Liver (tissue), 3 donors: ENCODE data around the gene FCRL6.

ENCODE experiments used
- EGR1 ChIP-seq, 2 donors: IDR thresholded peaks; 2 replicates each; pipeline ENCODE4 v1.6.1; 2016 to 2018; ENCODE audit warnings: antibody characterized with exemption in 2 of 2, low read depth in 2 of 2
- GABPA ChIP-seq, 2 donors: IDR thresholded peaks in 1 of 2; conservative IDR thresholded peaks in 1 of 2; 2 replicates each; pipeline ENCODE4 v1.6.1; 2016; ENCODE audit warnings: antibody characterized with exemption in 2 of 2, mild to moderate bottlenecking in 1 of 2, moderate library complexity in 1 of 2
- NR2F2 ChIP-seq: IDR thresholded peaks from 2 replicates; pipeline ENCODE4 v1.6.1; 2016; ENCODE audit warnings: antibody characterized with exemption
- RAD21 ChIP-seq, 2 donors: IDR thresholded peaks; 2 replicates each; pipeline ENCODE4 v1.6.1; 2016; ENCODE audit warnings: antibody characterized with exemption in 2 of 2, mild to moderate bottlenecking in 2 of 2
- SP1 ChIP-seq: IDR thresholded peaks from 2 replicates; pipeline ENCODE4 v1.6.1; 2018; ENCODE audit warnings: antibody characterized with exemption, mild to moderate bottlenecking
- YY1 ChIP-seq: IDR thresholded peaks from 2 replicates; pipeline ENCODE4 v1.6.1; 2016; ENCODE audit warnings: antibody characterized with exemption, mild to moderate bottlenecking
- TF ChIP-seq, protein P1 (sequence below): fragments of 150-350 bp; IDR thresholded peaks from 2 replicates; pipeline ENCODE4 v1.5.1; 2017; ENCODE audit warnings: improper control_type of control experiment, low read depth, low read length; ENCODE audit not compliant: missing input control
- TF ChIP-seq, protein P2 (sequence below): IDR thresholded peaks from 2 replicates; pipeline ENCODE4 v1.6.1; 2016; ENCODE audit warnings: antibody characterized with exemption
- donor health status: healthy.
- donor health status: healthy.

DNA sequence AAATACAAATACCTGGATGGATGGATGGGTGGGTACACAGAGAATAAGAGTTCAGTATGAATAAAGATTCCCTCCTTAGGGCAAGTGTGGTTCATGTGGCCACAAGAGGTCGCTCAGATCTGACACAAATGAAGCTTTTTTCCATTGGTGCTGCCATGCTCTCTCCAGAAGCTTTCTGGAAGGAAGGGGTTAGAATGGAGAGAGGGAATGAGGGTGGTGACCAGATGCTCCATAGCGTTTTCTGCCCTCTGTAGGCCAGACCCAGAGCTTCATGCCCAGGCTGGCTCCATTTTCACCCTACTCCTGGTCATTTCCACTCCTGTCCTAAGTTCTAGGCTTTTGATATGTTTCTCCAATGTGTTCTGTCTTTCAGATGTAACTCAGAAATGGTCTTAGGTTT, 3.3 kb upstream of the FCRL6 start:
- TF ChIP-seq, protein P1, sequence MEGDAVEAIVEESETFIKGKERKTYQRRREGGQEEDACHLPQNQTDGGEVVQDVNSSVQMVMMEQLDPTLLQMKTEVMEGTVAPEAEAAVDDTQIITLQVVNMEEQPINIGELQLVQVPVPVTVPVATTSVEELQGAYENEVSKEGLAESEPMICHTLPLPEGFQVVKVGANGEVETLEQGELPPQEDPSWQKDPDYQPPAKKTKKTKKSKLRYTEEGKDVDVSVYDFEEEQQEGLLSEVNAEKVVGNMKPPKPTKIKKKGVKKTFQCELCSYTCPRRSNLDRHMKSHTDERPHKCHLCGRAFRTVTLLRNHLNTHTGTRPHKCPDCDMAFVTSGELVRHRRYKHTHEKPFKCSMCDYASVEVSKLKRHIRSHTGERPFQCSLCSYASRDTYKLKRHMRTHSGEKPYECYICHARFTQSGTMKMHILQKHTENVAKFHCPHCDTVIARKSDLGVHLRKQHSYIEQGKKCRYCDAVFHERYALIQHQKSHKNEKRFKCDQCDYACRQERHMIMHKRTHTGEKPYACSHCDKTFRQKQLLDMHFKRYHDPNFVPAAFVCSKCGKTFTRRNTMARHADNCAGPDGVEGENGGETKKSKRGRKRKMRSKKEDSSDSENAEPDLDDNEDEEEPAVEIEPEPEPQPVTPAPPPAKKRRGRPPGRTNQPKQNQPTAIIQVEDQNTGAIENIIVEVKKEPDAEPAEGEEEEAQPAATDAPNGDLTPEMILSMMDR = peak; percentile 75
- TF ChIP-seq, protein P2, sequence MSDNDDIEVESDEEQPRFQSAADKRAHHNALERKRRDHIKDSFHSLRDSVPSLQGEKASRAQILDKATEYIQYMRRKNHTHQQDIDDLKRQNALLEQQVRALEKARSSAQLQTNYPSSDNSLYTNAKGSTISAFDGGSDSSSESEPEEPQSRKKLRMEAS = no peak
- TF ChIP-seq GABPA (IDR thresholded peaks at IDR 0.05 in 1 of 2, conservative IDR thresholded peaks at IDR 0.05 in 1 of 2) (no peak), RAD21 (IDR thresholded peaks at IDR 0.05) (peak; percentile 92 to 93), NR2F2 (peak; percentile 24), SP1 (no peak), EGR1 (IDR thresholded peaks at IDR 0.05; ENCODE audit: low read depth in 2 of 2) (peak in 1 of 2 donors; percentile 39), YY1 (no peak)
